Measurements from ENCODE around the gene CMC4. TPM values are rescaled to one million over a fixed set of nuclear protein-coding genes. Genes with fewer than 3 reads are reported as not detected.
A peak's percentile ranks its signal among the peaks of the same experiment; 100 is the strongest.

Gene CMC4
- total RNA-seq, 4 donors from 2014 or later = 13.0 to 32.1 (median 26.3) TPM

DNA sequence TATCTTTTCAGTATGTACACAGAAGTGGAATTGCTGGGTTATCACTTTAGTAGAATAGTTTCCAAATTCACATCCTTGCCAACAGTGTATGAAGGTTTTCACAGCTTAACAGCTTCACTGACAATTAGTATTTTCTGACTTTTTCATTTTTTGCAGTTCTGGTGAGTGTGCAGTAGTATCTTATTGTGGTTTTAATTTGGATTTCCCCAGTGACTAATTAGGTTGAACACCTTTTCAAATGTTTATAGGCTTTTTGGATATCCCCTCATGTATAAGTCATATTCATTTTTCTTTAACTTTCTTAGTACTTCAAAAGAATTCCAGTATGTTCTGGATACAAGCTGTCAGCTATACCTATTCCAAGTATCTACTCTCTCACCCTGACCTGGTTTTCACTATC lies 37.5 kb upstream of the CMC4 start:
- intact Hi-C loops (cut with DNase I; ENCODE audit: low total_unique reads) (no loop called here), in situ Hi-C loops (cut with MboI; ENCODE audit: low sequenced_read_pairs in 4 of 4) (no loop called here)
- Histone ChIP-seq H3K27ac (no peak overlapping the region), H3K36me3 (no peaks in the 10 kb centered on the region), H3K9me3 (no peaks in the 10 kb centered on the region), H3K4me1 (no peaks in the 10 kb centered on the region), H3K4me3 (no peak overlapping the region), H3K27me3 (no peaks in the 10 kb centered on the region)
- no peak for TF ChIP-seq CTCF (IDR thresholded peaks at IDR 0.05 in 4 of 5, conservative IDR thresholded peaks at IDR 0.05 in 1 of 5)
- TF ChIP-seq POLR2A (IDR thresholded peaks at IDR 0.05) = no peak
- DNase-seq = no peak
- ATAC-seq = no peak

GRCh38 chrX:155105919-155106318 lies 35.0 kb upstream of the CMC4 start:
- H3K9me3 ChIP-seq = no peaks in the 10 kb centered on the region
- DNase-seq (no peak), ATAC-seq (no peak)
- in situ Hi-C loops (cut with MboI; ENCODE audit: low sequenced_read_pairs in 4 of 4) = no loop called here
- no peaks in the 10 kb centered on the region for H3K36me3 ChIP-seq
- H3K27me3 ChIP-seq = no peaks in the 10 kb centered on the region
- TF ChIP-seq CTCF (IDR thresholded peaks at IDR 0.05 in 4 of 5, conservative IDR thresholded peaks at IDR 0.05 in 1 of 5) (no peak), POLR2A (IDR thresholded peaks at IDR 0.05) (no peak)
- no peaks in the 10 kb centered on the region for H3K4me1 ChIP-seq
- intact Hi-C loops (cut with DNase I; ENCODE audit: low total_unique reads) = no loop called here
- H3K27ac ChIP-seq = no peak overlapping the region
- no peak overlapping the region for H3K4me3 ChIP-seq

GRCh38 chrX:155094468-155095061 lies 23.6 kb upstream of the CMC4 start:
- intact Hi-C loops (cut with DNase I; ENCODE audit: low total_unique reads) = no loop called here
- Histone ChIP-seq H3K4me3 (no peak overlapping the region), H3K9me3 (no peaks in the 10 kb centered on the region), H3K27ac (no peak overlapping the region), H3K27me3 (no peaks in the 10 kb centered on the region), H3K36me3 (no peaks in the 10 kb centered on the region), H3K4me1 (no peaks in the 10 kb centered on the region)
- ATAC-seq (no peak), DNase-seq (no peak)
- TF ChIP-seq POLR2A (IDR thresholded peaks at IDR 0.05) (no peak), CTCF (IDR thresholded peaks at IDR 0.05 in 4 of 5, conservative IDR thresholded peaks at IDR 0.05 in 1 of 5) (peak; percentile 18 to 61 (median 38))
- in situ Hi-C loops (cut with MboI; ENCODE audit: low sequenced_read_pairs in 4 of 4) = loop anchor here in 1 of 4 donors (25.0 kb wide), 1 partner anchor 107 kb away; no protein-coding TSS in a partner anchor

- DNase-seq = no peak
Observed at GRCh38 chrX:155086961-155087735, 16.2 kb upstream of the CMC4 start.

More at GRCh38 chrX:155086961-155087735, 16.2 kb upstream of the CMC4 start:
- Histone ChIP-seq H3K27ac (no peak overlapping the region), H3K4me1 (no peaks in the 10 kb centered on the region), H3K27me3 (no peaks in the 10 kb centered on the region), H3K4me3 (no peak overlapping the region), H3K36me3 (no peaks in the 10 kb centered on the region), H3K9me3 (no peaks in the 10 kb centered on the region)
- in situ Hi-C loops (cut with MboI; ENCODE audit: low sequenced_read_pairs in 4 of 4) (loop anchor here in 2 of 4 donors (10.0 to 25.0 kb wide), 2 partner anchors 100 to 102 kb away; no protein-coding TSS in a partner anchor), intact Hi-C loops (cut with DNase I; ENCODE audit: low total_unique reads) (loop anchor here (1.0 to 10.0 kb wide), 2 partner anchors 106 to 172 kb away; no protein-coding TSS in a partner anchor)
- no peak for ATAC-seq
- no peak for TF ChIP-seq POLR2A (IDR thresholded peaks at IDR 0.05)
- TF ChIP-seq CTCF (IDR thresholded peaks at IDR 0.05 in 4 of 5, conservative IDR thresholded peaks at IDR 0.05 in 1 of 5) = no peak

Measured in gastrocnemius medialis (tissue), 4 donors.